ENCODE measurements around the gene DRGX.

DRGX gene

DNA sequence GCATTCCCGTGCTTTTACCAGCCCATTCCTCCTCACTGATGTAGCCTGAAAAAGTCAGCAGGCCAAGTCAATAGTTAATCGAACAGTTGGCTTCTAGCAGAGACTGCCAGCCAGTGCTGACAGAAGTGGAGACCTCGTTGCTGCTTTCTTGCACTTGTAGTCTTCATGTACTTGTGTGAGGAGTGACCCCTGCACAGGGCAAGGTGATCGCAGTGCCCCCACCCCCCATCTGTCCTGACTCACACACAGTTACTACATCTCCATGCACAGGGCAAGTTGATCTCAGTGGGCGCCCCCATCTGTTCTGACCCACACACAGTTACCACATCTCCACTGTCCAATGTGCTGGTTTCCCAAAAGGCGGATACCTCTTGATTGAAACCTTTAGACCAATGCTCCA, 62.7 kb downstream of the DRGX start:
- no peak for DNase-seq

DNA sequence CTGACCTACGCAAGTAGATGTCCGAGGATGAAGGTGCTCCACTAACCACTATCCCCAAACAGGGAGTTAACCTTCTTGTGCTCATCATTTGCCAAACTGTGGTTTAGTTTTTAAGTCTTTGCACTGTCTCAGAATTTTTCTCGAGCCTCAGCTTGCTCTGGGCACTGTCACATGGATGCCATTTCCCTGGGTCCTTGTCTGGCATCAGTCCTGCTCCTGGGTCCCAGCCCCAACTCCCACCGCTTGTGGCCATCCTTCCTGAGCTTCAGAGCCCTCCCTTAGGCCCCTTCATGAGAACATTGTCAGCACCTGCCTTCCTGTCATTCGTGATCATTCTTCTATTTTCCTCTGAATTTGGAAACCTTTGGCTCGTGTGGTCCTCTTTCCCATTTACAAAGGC, 63.1 kb downstream of the DRGX start:
- no peak for DNase-seq

DNA sequence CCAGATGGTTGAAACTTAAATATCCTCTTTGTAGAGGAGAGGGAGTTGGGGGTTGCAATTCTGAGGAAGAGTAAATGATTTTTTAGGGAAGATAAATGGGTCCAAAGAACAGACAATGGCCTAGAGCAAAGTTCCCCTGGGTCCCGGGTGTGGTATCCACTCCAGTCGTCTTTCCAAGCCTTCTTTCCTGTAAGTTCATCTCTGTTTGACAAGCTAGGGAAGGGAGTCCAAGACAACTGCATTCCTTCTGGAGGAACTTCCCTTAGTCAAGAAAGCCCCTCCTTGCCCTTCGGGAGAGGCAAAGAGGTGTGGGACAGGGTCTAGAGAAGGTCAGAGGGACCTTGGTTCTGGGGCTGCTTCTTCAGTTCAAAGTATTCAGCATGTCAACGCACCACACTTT, 63.6 kb downstream of the DRGX start:
- DNase-seq: no peak

DNA sequence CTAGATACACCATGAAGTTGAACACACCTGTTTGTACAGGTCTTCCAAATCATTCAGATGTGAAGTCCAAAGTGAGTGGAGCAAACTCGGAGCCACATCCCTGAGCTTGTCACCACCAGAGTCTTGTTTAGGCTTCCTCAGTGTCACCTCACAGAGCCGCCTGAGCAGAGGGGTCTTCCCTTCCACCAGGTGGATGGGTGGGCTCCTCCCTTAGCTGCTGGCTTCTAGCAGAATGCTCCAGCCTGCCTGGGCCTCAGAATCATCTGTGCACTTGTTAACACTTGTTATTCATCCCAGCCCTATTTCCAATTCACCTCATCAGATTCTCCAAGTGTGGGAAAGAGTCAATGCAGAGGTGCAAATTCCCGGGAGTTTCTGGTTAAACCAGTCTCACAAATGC, 64.5 kb downstream of the DRGX start:
- DNase-seq: no peak

DNA sequence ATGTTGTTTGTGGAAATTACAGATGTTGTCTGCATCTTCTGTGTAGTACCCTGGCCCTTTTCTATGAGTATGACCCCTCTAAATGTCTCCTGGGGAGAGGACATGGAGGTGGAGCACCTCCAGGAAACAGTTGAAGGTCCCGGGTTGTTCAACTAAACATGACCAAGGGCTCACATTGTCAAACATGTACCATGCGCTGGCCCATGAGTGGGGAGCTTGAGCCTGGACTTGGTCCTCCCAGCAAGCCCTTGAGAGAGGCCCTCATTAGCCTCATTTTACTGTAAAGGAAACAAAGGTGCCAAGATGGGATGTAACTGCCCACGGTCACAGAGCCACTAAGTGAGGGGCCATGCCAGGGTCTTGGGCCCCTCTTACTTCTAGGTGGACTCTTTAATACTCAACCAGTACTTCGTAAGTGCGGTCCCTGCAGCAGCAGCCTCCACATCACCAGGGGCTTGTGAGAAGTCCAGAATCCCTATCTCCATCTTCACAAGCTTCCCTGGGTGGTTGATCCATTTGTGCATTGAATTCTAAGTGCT, 65.7 kb downstream of the DRGX start:
- no peak for DNase-seq

DNA sequence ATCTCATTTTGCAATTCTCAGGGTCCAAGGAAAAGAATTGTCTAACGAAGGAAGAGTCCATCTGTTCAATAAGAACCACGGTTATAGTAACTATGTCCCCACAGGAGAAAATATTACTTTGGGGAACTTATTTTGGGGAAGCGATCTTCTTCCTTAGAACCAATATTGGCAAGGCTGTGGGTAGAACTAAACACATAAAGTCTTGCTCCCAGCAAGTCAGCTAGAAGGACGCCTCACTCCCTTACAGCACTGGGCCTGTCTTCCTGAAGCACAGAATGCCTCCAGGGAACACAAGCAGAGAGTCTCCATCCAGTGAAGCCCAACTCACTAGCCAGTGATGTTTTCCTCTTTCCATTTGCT, 66.8 kb downstream of the DRGX start:
- no peak for DNase-seq

DNA sequence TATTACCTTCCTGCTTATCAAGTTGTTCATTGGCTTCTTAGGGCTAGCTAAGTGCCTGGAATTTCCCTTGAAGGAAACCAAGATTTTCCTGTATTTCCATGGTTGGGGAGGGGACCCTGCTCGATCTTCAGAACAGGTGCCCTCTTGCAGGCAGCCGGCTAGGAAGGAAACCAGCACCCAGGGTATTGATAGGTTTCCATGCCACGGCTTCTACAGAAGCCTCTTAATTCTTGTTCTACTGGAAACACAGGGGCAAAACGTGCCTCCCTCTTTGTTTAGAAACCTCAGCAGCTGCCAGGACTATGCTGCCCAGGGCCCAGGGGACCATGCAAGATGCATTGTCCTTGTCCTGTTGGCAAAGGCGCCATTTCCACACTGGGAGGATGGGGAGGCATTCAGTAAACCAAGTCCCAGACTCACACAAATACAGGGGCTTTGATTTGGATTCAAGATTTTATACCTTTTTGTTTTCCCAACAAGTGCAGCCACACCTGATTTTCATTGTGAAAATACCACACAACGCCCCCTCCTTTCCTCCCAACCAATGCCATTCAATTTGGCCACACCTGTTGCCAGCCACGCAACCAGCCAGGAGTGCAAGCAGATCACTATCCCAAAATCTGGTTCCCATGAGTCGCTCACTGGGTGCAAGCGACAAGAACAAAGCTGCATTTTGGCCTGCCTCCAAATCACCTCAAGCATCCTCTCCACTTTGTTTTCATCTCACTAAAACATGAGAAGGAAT, 67.3 kb downstream of the DRGX start:
- DNase-seq: no peak

DNA sequence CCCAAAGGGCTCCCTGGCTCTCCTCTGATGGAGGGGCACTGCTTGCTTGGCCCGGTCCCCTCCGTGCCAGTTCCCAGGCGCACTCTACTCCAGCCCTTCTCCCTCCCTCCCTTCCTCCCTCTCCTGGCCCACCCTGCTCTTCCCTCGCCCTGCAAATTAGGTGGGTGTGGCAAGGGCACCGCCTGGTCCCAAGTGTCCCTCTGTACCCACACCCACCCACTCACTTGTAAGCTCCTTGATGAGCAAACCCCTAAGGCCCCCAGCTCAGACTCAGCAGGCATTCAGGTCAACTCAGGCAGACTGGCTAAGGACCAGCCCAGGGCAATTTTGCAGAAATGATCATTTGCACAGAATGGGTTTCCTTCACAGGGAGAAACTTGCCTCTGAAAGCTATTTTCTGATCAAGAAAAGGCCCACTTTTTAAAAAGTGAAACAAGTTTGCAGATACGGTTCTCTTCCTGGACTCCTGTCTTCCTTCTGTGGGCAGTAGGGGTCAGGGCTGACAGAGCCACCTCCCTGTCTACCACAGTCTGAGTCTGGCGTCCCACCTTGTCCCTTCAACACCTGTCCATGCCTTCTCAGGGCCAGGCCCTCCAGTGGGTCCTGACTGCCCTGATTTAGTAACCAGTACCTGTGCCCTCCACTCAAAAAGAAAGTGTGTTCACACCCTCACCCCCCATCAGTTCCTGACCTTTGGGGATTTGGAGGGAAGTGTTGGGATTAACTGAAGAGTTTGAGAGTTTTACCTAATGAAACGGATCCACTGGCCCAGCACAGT, 68.7 kb downstream of the DRGX start:
- no peak for DNase-seq

DNA sequence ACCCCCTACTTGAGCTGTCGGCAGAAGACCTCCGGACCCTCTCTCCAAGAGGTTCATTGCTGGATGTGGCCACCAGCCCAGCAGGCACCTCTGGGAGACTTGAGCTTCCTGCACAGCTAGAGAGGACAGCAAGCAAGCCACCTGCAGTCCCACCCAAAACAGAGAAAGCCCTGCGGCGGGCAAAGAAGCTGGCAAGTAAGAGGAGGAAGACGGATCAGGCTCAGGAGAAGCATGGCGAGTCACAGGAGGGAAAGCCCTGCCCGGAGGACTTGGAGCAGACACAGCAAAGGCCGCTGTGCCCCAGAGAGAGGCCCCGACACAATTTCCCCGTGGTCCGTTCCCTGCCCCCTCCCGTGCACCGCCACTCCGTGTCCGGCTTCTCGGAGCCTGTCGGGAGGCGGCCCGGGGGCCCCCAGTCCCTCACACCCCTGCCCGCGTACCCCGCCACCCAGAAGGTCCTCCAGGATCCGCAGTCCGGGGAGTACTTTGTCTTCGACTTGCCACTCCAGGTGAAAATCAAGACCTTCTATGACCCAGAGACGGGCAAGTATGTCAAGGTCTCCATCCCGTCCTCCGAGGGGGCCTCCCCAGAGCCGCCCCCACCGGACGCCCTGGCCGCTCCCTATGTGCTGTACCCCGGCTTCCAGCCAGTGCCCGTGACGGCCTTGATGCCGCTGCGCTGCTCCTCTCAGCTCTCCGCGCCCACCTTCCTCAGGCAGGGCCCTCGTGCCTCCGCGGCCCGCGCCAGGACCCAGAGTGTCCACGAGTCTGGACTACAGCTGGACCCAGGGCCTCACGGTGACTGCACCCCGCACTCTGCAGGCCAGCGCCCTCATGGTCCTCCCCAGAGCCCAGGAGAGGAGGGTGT, 69.7 kb downstream of the DRGX start:
- DNase-seq: no peak

DNA sequence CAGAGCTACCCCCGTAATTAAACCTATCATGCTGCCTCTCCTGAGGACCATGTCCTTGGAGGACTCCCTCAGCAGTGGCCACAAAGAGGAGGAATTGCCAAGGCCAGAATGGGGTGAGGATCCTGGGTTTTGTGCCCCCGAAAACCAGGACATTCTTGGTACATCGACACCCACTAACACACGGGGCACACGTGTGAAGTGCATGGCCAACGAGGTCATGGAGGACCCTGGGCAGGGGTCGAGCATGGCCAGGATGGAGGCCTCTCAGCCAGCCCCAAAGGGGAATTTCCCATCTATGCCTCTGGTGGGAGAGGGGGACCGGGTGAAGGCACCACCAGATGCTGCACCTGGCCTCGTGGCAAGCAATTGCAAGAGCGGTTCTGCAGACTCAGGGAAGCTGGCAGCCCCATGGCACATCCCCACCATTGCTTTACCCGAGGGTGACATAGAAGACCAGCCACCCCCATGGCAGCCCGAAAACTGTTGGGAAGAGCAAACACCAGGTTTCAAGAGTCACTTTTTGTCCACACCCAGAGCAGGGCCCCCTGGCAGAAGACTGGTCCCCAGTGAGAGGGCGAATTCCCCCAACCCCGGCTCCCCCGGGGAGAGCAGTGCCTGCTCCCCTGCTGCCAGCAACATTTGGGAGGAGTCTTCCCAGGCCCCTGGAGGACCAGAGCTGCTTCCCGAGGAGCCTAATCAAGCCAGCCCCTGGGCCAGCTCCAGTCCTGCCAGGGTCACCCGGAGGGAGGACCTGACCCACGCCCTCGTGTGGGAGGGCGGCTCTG, 70.6 kb downstream of the DRGX start:
- DNase-seq: no peak

DNA sequence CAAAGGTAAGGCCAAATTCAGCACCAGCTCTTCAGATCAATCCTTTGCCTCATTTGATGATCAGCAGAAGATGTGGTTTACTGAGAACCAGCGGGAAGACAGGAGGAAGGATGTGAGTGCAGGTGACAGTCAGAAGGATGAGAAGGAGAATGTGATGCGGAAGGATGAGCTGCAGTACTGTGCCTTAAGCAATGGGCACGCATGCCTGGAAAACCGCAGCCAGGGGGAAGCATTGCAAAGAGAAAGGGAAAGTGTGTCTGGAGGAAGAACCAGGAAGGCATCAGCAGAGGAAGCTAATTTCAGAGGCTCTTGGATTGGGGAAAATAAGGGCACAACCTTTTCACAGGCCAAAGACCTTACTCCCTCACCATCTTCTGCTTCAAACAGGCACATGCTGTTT, 71.2 kb downstream of the DRGX start:
- no peak for DNase-seq

DNA sequence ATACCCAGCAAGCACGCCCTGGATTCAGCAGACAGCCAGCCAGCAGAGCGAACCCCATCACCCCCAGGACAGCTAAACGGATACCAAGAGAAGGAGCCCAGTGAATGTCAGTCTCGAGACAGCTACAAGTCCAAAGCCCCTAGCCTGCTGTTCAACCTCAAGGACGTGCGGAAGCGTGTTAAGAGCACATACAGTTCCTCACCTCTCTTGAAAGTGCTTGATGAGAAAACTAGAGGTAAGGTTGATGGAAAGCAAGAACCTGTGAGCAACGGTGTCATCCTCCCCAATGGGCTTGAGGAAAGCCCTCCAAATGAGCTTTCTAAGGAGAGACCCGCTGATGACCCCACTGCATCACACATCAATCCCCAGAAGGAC, 72.0 kb downstream of the DRGX start:
- DNase-seq: no peak

DNA sequence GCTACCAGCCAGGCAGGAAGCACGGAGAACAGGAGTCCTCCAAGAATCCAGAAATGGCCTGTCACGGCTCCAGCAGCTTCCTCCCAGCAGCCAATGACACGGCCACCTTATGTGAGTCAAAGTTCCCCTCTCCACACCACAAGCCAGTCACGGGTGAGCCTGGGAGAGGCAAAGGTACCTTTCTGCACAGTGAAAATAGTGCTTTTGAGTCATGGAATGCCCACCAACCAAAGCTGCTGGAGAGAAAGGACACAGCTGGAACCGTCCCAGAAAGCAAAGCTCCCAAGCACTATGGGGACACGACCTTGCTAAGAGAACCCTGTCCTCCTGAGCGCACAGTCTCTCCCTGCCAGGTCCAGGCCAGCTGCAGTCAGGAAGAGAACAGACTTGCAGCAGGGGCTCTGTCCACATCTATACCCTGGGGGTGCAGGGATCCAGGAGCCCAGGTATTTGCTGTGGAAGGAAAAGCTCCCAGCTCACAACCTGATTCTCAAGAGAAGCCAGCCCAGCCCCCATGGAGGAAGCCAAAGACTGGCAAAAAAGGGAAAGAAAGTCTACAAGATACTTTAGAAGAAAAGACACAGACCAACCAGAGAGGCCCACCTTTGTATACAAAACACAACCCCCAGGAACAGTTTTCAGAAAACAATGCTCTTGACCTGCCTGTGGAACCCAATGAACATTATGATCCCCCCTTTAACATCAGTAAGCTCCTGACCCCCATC, 72.6 kb downstream of the DRGX start:
- no peak for DNase-seq

DNA sequence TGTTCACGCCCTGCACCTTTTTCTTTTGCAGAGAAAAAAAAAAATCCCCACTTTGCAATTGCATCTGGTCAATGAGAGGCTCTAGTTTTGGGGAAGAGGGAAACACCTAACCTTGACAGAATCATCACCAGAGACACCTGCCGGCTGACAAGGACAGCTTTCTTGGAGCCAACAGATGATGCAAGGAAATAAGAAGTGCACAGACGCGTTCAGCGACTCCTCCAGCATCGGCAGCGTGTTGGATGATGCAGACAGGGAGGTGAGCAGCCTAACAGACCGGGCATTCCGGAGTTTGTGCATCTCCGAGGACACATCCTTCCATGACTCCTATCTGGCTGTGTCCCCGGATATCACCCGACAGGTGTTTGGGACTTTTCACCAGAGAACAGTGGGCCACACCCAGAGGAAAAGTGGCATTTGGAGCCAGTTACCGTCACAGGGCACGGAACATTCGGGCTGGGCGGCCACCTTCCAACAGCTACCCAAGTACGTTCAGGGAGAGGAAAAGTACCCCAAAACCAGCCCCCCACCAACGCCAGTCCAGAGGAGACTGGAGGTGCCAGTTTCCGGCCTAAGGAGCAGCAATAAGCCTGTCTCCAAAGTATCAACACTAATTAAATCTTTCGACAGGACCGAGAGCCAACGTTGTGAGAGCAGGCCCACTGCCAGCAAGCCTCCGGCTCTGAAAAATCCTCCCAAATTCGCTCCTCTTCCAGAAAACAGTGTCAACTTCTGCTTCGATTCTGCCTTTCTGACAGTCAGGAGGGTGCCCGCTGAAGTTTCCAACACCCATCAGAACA, 73.3 kb downstream of the DRGX start:
- DNase-seq: no peak

DNA sequence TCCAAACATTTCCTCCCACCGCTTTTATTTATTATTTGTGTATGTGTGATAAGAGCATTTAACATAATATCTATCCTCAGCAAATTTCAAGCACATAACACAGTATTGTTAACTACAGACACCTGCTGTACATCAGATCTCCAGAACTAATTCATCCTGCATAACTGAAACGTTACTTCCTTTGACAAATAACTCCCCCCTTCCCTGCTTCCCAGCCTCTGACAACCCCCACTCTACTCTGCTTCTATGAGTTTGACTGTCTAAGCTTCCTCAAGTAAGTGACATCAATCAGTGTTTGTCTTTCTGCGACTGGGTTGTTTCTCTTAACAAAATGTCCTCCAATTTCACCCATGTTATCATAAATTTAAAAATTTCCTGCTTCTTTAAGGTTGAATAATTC, 74.9 kb downstream of the DRGX start:
- no peak for DNase-seq

DNA sequence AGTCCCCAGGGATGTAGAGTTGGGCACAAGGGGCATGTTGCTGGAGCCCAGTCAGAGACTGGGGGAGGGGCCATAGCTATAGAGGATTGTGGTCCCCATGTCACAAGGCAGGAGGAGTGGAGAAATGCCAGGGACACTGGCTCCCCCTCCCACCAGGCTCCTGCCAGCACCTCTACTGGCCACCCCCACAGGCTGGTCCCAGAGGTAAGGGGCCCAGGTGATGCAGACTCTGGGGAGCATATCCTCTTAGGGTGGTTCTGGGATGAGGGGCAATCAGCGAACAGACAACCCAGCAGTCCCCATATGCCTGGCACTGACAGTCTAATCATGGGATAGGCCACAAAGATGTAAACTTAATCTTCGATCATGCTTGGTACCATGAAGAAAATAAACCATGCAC, 75.7 kb downstream of the DRGX start:
- no peak for DNase-seq

DNA sequence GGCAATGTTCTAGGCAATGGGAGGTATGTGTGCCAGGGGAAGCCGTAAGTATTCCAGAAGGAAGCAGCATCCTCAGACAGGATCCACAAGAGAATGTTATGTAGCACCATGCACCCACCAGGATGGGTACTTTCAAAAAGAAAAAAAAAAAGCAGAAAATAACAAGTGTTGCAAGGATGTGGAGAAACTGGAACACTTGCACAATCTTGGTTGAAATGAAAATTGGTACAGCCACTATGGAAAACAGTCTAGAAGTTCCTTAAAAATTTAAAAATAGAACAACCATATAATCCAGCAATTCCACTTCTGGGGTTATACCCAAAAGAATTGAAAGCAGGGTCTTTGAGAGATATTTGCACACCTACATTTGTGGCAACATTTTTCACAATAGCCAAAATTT, 76.7 kb downstream of the DRGX start:
- no peak for DNase-seq

DNA sequence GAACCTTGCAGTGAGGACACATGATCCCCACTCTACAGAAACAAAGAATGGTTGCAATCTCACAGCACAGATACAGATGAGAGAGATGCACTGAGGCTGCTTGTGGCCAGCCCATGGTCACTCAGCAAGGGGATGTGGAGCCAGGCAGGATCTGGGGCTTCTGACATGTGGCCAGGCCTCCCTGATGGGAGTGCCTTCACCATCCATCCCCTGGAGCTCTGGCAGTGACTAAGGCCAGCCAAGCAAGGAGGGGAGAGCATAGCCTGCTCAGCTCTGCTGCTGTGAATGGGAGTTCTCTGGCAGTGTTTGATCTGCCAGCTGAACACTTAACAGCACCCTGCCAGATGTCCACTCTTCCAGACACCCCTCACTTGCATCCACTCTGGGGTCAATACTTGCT, 77.1 kb downstream of the DRGX start:
- no peak for DNase-seq

DNA sequence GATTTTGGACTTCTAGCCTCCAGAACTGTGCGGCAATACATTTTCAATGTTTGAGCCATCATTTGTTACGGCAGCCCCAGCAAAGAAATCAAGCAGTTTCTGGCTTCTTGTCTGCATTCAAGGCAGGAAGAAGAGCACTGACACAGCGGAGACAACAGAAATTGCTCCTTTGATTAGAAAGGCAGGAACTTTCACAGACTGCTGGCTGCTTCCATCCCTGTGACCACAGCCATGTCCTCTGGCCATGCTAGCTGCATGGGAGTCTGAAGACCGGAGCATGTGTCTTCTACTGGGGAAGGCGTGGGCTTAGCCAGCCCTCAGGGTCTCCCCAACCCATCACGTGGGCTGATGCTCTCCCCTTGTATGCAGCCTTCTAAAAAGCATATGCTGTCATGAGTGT, 77.9 kb downstream of the DRGX start:
- DNase-seq: no peak

DNA sequence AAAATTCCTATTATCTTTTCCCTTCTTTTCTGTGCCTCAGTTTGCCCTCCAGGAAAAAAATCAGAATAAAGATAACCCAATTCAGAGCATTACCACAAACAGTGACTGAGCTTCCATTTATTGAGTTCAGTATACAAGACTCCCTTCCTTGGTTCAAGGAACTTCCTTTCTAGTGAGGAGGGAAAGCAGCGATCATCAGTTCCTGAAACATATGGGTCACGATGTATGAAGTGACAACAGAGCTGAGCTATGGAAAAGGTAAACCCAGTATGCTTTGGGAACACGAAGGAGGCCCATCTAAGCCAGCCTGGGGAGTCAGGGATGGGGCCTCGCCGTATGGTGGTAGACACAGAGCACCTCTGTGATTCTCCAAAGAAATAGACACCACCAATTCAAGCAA, 81.1 kb downstream of the DRGX start:
- DNase-seq: no peak

Data from activated gamma-delta T cell treated with Interleukin-2 at 50 U/mL for 16 hours (primary cell).